ENCODE measurements around the gene SDHA. TPM values are rescaled to one million over a fixed set of nuclear protein-coding genes. Genes with fewer than 3 reads are reported as not detected.

The SDHA gene
- total RNA-seq, 1 experiment from 2014 or later = 171 TPM

DNA sequence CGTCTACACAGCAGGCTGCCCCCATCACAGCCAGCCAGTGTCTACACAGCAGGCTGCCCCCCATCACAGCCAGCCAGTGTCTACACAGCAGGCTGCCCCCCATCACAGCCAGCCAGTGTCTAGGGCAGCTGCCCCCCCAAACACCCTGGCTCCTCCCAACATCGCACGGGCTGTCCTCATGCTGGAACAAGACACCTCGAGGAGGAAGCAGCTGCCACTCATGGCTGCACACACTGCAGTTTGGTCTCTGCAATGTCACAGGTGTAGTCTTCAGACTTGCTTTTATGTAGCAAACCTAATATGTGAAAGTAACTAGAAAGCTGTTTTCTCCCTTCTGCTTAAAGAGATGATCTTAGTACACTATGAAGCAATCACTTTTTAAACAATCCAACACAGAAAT lies 17.1 kb upstream of the SDHA start:
- ChIA-PET CTCF (no interaction called here), POLR2A (interaction anchor here (0.5 kb wide), 1 partner anchor 10 kb away, joined by 4 read pairs; the partner anchor contains the start of gene LRRC14B)
- TF ChIP-seq POLR2AphosphoS5 (IDR thresholded peaks at IDR 0.05; ENCODE audit: low read depth, low read length) = no peak
- no peak for TF ChIP-seq SIN3A (IDR thresholded peaks at IDR 0.05; ENCODE audit: borderline replicate concordance, insufficient read depth, low read depth, low read length)
- no peak for TF ChIP-seq CTCF (IDR thresholded peaks at IDR 0.05)
- TF ChIP-seq, protein P1, sequence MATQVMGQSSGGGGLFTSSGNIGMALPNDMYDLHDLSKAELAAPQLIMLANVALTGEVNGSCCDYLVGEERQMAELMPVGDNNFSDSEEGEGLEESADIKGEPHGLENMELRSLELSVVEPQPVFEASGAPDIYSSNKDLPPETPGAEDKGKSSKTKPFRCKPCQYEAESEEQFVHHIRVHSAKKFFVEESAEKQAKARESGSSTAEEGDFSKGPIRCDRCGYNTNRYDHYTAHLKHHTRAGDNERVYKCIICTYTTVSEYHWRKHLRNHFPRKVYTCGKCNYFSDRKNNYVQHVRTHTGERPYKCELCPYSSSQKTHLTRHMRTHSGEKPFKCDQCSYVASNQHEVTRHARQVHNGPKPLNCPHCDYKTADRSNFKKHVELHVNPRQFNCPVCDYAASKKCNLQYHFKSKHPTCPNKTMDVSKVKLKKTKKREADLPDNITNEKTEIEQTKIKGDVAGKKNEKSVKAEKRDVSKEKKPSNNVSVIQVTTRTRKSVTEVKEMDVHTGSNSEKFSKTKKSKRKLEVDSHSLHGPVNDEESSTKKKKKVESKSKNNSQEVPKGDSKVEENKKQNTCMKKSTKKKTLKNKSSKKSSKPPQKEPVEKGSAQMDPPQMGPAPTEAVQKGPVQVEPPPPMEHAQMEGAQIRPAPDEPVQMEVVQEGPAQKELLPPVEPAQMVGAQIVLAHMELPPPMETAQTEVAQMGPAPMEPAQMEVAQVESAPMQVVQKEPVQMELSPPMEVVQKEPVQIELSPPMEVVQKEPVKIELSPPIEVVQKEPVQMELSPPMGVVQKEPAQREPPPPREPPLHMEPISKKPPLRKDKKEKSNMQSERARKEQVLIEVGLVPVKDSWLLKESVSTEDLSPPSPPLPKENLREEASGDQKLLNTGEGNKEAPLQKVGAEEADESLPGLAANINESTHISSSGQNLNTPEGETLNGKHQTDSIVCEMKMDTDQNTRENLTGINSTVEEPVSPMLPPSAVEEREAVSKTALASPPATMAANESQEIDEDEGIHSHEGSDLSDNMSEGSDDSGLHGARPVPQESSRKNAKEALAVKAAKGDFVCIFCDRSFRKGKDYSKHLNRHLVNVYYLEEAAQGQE (IDR thresholded peaks at IDR 0.05; ENCODE audit: insufficient read depth in 1 of 2, low read depth in 2 of 2, low read length in 1 of 2) = no peak
- TF ChIP-seq TCF7L2 (IDR thresholded peaks at IDR 0.05; ENCODE audit: low read depth, low read length) = no peak
- Histone ChIP-seq H3K27ac (ENCODE audit: low read length) (no peak overlapping the region), H3K9me3 (ENCODE audit: control insufficient read depth, insufficient read depth, low read depth, low read length) (no peaks in the 10 kb centered on the region), H3K36me3 (ENCODE audit: control insufficient read depth, insufficient read depth, low read length) (no peaks in the 10 kb centered on the region), H3K4me3 (ENCODE audit: low read depth in 2 of 2, low read length in 2 of 2) (no peak overlapping the region), H3K27me3 (ENCODE audit: control insufficient read depth, insufficient read depth, low read length) (no peaks in the 10 kb centered on the region), H3K4me1 (ENCODE audit: control insufficient read depth, insufficient read depth, low read length) (peaks cover 3% of the 10 kb centered on the region)
- BruUV-seq (replicated peaks) = no TSS peak
- ATAC-seq (no peak), DNase-seq (ENCODE audit: low read depth, low spot score) (no peak)
- intact Hi-C loops (cut with micrococcal nuclease; ENCODE audit: unreplicated experiment) = no loop called here
- in situ Hi-C loops (cut with HindIII; ENCODE audit: low pct_unique_long_range_greater_than_20kb, low sequenced_read_pairs) = no loop called here

- Histone ChIP-seq H3K4me3 (ENCODE audit: low read depth in 2 of 2, low read length in 2 of 2) (no peak overlapping the region), H3K9me3 (ENCODE audit: control insufficient read depth, insufficient read depth, low read depth, low read length) (no peaks in the 10 kb centered on the region), H3K36me3 (ENCODE audit: control insufficient read depth, insufficient read depth, low read length) (no peaks in the 10 kb centered on the region), H3K27me3 (ENCODE audit: control insufficient read depth, insufficient read depth, low read length) (no peaks in the 10 kb centered on the region), H3K27ac (ENCODE audit: low read length) (no peak overlapping the region), H3K4me1 (ENCODE audit: control insufficient read depth, insufficient read depth, low read length) (peaks cover 9% of the 10 kb centered on the region)
- BruUV-seq (replicated peaks) = no TSS peak
- in situ Hi-C loops (cut with HindIII; ENCODE audit: low pct_unique_long_range_greater_than_20kb, low sequenced_read_pairs) (no loop called here), intact Hi-C loops (cut with micrococcal nuclease; ENCODE audit: unreplicated experiment) (no loop called here)
- ChIA-PET POLR2A (no interaction called here), CTCF (no interaction called here)
- DNase-seq (ENCODE audit: low read depth, low spot score) = no peak
- TF ChIP-seq CTCF (IDR thresholded peaks at IDR 0.05) (no peak), POLR2AphosphoS5 (IDR thresholded peaks at IDR 0.05; ENCODE audit: low read depth, low read length) (no peak), SIN3A (IDR thresholded peaks at IDR 0.05; ENCODE audit: borderline replicate concordance, insufficient read depth, low read depth, low read length) (no peak), TCF7L2 (IDR thresholded peaks at IDR 0.05; ENCODE audit: low read depth, low read length) (no peak)
- TF ChIP-seq, protein P1 (IDR thresholded peaks at IDR 0.05; ENCODE audit: insufficient read depth in 1 of 2, low read depth in 2 of 2, low read length in 1 of 2) = no peak
- no peak for ATAC-seq
These were observed 16.4 kb upstream of the SDHA start for GRCh38 chr5:201672-202071.

Data from Panc1 (cell line).